ENCODE data around the gene ADCY4. TPM values are rescaled to one million over a fixed set of nuclear protein-coding genes. Genes with fewer than 3 reads are reported as not detected.

Gene ADCY4
- total and polyA plus RNA-seq, 2 of the 13 experiments (the other 11 are each of a cell fraction or from before 2014, with no cell fraction given) = 0.03 TPM; not detected in 1

GRCh38 chr14:24297190-24297964 lies 37.5 kb downstream of the ADCY4 start (continued):
- TF ChIP-seq AHDC1 (CRISPR knock-in tag; IDR thresholded peaks at IDR 0.05; ENCODE audit: borderline replicate concordance) = no peak
- TF ChIP-seq ZNF33A (CRISPR knock-in tag; IDR thresholded peaks at IDR 0.05; ENCODE audit: borderline replicate concordance) = no peak
- TF ChIP-seq ZNF552 (CRISPR knock-in tag; IDR thresholded peaks at IDR 0.05; ENCODE audit: borderline replicate concordance) = no peak
- TF ChIP-seq CEBPG (CRISPR knock-in tag; IDR thresholded peaks at IDR 0.05) = peak; percentile 70
- no peak for TF ChIP-seq NFKB2 (CRISPR knock-in tag; IDR thresholded peaks at IDR 0.05; ENCODE audit: borderline replicate concordance)
- TF ChIP-seq KDM5B (CRISPR knock-in tag; IDR thresholded peaks at IDR 0.05; ENCODE audit: borderline replicate concordance) = no peak
- TF ChIP-seq CSRNP2 (CRISPR knock-in tag; conservative IDR thresholded peaks at IDR 0.05; ENCODE audit: low read depth) = no peak
- TF ChIP-seq U2AF1 (optimal IDR thresholded peaks at IDR 0.05; ENCODE audit: low read depth, low read length) = no peak
- TF ChIP-seq ZNF30 (CRISPR knock-in tag; IDR thresholded peaks at IDR 0.05) = no peak
- no peak for TF ChIP-seq ZIK1 (CRISPR knock-in tag; IDR thresholded peaks at IDR 0.05; ENCODE audit: borderline replicate concordance, low read depth)
- TF ChIP-seq TRIM22 (IDR thresholded peaks at IDR 0.05) = no peak
- no peak for TF ChIP-seq NFE2L2 (IDR thresholded peaks at IDR 0.05; ENCODE audit: low read length)
- no peak for TF ChIP-seq GATA4 (IDR thresholded peaks at IDR 0.05; ENCODE audit: borderline replicate concordance, low read depth)
- peak; percentile 53; the same call in 1 of the 2 replicates for TF ChIP-seq ZSCAN25 (CRISPR knock-in tag; IDR thresholded peaks at IDR 0.05)
- no peak for TF ChIP-seq RARA (CRISPR knock-in tag; IDR thresholded peaks at IDR 0.05)
- 0 out of 2 replicates have a peak, but pooled peaks have one; percentile 29 for TF ChIP-seq NFYB (CRISPR knock-in tag; IDR thresholded peaks at IDR 0.05)
- TF ChIP-seq HNF4A (CRISPR knock-in tag; IDR thresholded peaks at IDR 0.05) = 0 out of 2 replicates have a peak, but pooled peaks have one; percentile 4
- TF ChIP-seq KLF16 (CRISPR knock-in tag; IDR thresholded peaks at IDR 0.05) = peak in 1 of 2 experiments; percentile 48; a peak in 1 of 4 replicates
- TF ChIP-seq NFATC3 (CRISPR knock-in tag; IDR thresholded peaks at IDR 0.05) = no peak
- TF ChIP-seq ZNF563 (CRISPR knock-in tag; IDR thresholded peaks at IDR 0.05) = no peak
- TF ChIP-seq JARID2 (CRISPR knock-in tag; IDR thresholded peaks at IDR 0.05; ENCODE audit: insufficient replicate concordance) = peak; percentile 80
- TF ChIP-seq ZNF747 (CRISPR knock-in tag; IDR thresholded peaks at IDR 0.05; ENCODE audit: borderline replicate concordance) = no peak
- peak; percentile 6 for TF ChIP-seq ZNF282 (IDR thresholded peaks at IDR 0.05; ENCODE audit: partially characterized antibody)

Data from HepG2 (cell line).